ENCODE data around the gene NOCT. TPM values are rescaled to one million over a fixed set of nuclear protein-coding genes. Genes with fewer than 3 reads are reported as not detected.
A peak's percentile ranks its signal among the peaks of the same experiment; 100 is the strongest.

The NOCT gene
- total RNA-seq, 1 experiment from 2014 or later, result 21.5 TPM

- CTCF ChIA-PET, result interaction anchor here (0.7 to 1.1 kb wide), 3 partner anchors 52 to 213 kb away, joined by 3 to 16 read pairs (median 8); no protein-coding TSS in a partner anchor
- peak overlapping the region; percentile 97 for H3K4me3 Mint-ChIP-seq (ENCODE audit: unreplicated experiment)
- H3K4me3 ChIP-seq (ENCODE audit: low read depth, low read length), result peak overlapping the region; percentile 88
- H3K4me1 Mint-ChIP-seq (ENCODE audit: low read depth, unreplicated experiment), result peaks cover 19% of the 10 kb centered on the region
- no peaks in the 10 kb centered on the region for H3K9me3 ChIP-seq
- peak overlapping the region; percentile 98 for H3K27ac Mint-ChIP-seq (ENCODE audit: unreplicated experiment)
- peaks cover 35% of the 10 kb centered on the region for H3K36me3 Mint-ChIP-seq (ENCODE audit: insufficient read depth, unreplicated experiment)
- no peaks in the 10 kb centered on the region for H3K27me3 Mint-ChIP-seq (ENCODE audit: insufficient read depth, unreplicated experiment)
- TF ChIP-seq, protein P1, sequence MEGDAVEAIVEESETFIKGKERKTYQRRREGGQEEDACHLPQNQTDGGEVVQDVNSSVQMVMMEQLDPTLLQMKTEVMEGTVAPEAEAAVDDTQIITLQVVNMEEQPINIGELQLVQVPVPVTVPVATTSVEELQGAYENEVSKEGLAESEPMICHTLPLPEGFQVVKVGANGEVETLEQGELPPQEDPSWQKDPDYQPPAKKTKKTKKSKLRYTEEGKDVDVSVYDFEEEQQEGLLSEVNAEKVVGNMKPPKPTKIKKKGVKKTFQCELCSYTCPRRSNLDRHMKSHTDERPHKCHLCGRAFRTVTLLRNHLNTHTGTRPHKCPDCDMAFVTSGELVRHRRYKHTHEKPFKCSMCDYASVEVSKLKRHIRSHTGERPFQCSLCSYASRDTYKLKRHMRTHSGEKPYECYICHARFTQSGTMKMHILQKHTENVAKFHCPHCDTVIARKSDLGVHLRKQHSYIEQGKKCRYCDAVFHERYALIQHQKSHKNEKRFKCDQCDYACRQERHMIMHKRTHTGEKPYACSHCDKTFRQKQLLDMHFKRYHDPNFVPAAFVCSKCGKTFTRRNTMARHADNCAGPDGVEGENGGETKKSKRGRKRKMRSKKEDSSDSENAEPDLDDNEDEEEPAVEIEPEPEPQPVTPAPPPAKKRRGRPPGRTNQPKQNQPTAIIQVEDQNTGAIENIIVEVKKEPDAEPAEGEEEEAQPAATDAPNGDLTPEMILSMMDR (IDR thresholded peaks at IDR 0.05; ENCODE audit: insufficient read depth in 1 of 2, low read depth in 1 of 2, low read length in 1 of 2, severe bottlenecking in 1 of 2, unreplicated experiment in 1 of 2), result no peak
- no peaks in the 10 kb centered on the region for H3K9me3 Mint-ChIP-seq (ENCODE audit: unreplicated experiment)
- POLR2A ChIA-PET, result interaction anchor here (0.6 to 0.7 kb wide), 5 partner anchors 24 to 840 kb away, joined by 3 to 9 read pairs (median 4); no protein-coding TSS in a partner anchor
- H3K36me3 ChIP-seq (ENCODE audit: control insufficient read depth, insufficient read depth, low read length), result no peaks in the 10 kb centered on the region
- intact Hi-C loops (cut with micrococcal nuclease; ENCODE audit: unreplicated experiment), result loop anchor here (1.0 to 5.0 kb wide), 5 partner anchors 28 to 369 kb away; partner anchors contain the start of genes NAA15 and RAB33B
- peak; percentile 95 to 96 for DNase-seq
- H3K27me3 ChIP-seq (replicated peaks; ENCODE audit: control insufficient read depth, insufficient read depth, low read length), result no peaks in the 10 kb centered on the region
- BruUV-seq (replicated peaks), result no TSS peak
- peaks cover 14% of the 10 kb centered on the region; the same call in 1 of the 2 replicates for H3K4me1 ChIP-seq
These were observed 67.4 kb downstream of the NOCT start for GRCh38 chr4:139082750-139083606.

DNA sequence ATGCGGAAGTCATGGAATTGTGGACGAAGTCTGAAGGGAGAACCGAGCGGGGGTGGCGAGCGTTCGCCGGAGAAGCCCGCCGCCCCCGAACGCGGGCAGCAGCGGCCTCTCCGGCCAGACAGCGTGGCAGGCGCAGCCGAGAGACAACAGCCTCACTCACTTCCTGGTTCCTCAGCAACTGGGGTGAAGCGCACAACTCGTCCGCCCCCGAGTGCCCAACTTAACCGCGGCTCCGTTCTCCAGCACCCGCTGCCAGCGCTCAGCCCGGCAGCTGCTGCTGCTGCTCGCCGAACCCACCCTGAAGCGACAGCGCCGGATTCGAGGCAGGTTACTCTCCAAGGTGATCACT lies 68.0 kb downstream of the NOCT start:
- Histone ChIP-seq H3K4me3 (ENCODE audit: low read depth, low read length) (peak overlapping the region; percentile 88), H3K27me3 (replicated peaks; ENCODE audit: control insufficient read depth, insufficient read depth, low read length) (no peaks in the 10 kb centered on the region), H3K9me3 (no peaks in the 10 kb centered on the region), H3K4me1 (peaks cover 14% of the 10 kb centered on the region; the same call in 1 of the 2 replicates), H3K36me3 (ENCODE audit: control insufficient read depth, insufficient read depth, low read length) (no peaks in the 10 kb centered on the region)
- H3K9me3 Mint-ChIP-seq (ENCODE audit: unreplicated experiment), result no peaks in the 10 kb centered on the region
- peaks cover 42% of the 10 kb centered on the region for H3K36me3 Mint-ChIP-seq (ENCODE audit: insufficient read depth, unreplicated experiment)
- H3K4me1 Mint-ChIP-seq (ENCODE audit: low read depth, unreplicated experiment), result peaks cover 19% of the 10 kb centered on the region
- CTCF ChIA-PET, result interaction anchor here (1.1 kb wide), 1 partner anchor 53 kb away, joined by 4 read pairs; no protein-coding TSS in a partner anchor
- POLR2A ChIA-PET, result interaction anchor here (1.3 kb wide), 1 partner anchor 71 kb away, joined by 4 read pairs; no protein-coding TSS in a partner anchor
- no peaks in the 10 kb centered on the region for H3K27me3 Mint-ChIP-seq (ENCODE audit: insufficient read depth, unreplicated experiment)
- DNase-seq, result peak; percentile 62 to 70
- H3K27ac Mint-ChIP-seq (ENCODE audit: unreplicated experiment), result peak overlapping the region; percentile 98
- H3K4me3 Mint-ChIP-seq (ENCODE audit: unreplicated experiment), result peak overlapping the region; percentile 97
- intact Hi-C loops (cut with micrococcal nuclease; ENCODE audit: unreplicated experiment), result loop anchor here (1.0 to 5.0 kb wide), 5 partner anchors 29 to 369 kb away; partner anchors contain the start of genes NAA15 and RAB33B
- BruUV-seq (replicated peaks), result no TSS peak
- TF ChIP-seq, protein P1 (IDR thresholded peaks at IDR 0.05; ENCODE audit: insufficient read depth in 1 of 2, low read depth in 1 of 2, low read length in 1 of 2, severe bottlenecking in 1 of 2, unreplicated experiment in 1 of 2), result no peak
